ENCODE results near the gene DNAJB12. TPM values are rescaled to one million over a fixed set of nuclear protein-coding genes. Genes with fewer than 3 reads are reported as not detected.

Gene DNAJB12
- total and polyA plus RNA-seq, 2 donors from 2014 or later, result 32.0 to 37.7 TPM

DNA sequence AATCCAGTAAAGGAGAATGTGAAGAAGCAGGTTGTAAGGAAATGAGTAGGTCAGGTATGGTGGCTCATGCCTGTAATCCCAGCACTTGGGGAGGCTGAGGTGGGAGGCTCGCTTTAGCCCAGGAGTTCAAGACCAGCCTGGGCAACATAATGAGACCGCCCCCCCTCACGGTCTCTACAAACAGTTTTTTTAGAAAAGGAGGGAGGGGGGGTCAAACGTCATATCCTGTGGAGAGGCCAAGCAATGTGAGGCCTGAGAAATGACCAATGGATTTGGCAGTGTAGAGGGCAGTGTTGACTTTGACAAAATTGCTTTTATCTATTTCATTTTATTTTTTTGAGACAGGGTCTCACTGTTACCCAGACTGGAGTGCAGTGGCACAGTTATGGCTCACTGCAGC, 2.3 kb upstream of the DNAJB12 start:
- peaks cover 0 to 15% (median 10%) of the 10 kb centered on the region in 3 donors for H3K4me1 ChIP-seq (ENCODE audit: control insufficient read depth in 2 of 3, insufficient read depth in 2 of 3, low read depth in 1 of 3, low read length in 3 of 3)
- intact Hi-C loops (cut with DNase I), result no loop called here
- no peak overlapping the region for H3K9ac ChIP-seq (ENCODE audit: low read length in 3 of 3)
- no peaks in the 10 kb centered on the region for H3K27me3 ChIP-seq (ENCODE audit: control insufficient read depth, insufficient read depth, low read length)
- no peak overlapping the region for H3K27ac ChIP-seq (ENCODE audit: low read depth in 2 of 2, low read length in 2 of 2)
- TF ChIP-seq, protein P1, sequence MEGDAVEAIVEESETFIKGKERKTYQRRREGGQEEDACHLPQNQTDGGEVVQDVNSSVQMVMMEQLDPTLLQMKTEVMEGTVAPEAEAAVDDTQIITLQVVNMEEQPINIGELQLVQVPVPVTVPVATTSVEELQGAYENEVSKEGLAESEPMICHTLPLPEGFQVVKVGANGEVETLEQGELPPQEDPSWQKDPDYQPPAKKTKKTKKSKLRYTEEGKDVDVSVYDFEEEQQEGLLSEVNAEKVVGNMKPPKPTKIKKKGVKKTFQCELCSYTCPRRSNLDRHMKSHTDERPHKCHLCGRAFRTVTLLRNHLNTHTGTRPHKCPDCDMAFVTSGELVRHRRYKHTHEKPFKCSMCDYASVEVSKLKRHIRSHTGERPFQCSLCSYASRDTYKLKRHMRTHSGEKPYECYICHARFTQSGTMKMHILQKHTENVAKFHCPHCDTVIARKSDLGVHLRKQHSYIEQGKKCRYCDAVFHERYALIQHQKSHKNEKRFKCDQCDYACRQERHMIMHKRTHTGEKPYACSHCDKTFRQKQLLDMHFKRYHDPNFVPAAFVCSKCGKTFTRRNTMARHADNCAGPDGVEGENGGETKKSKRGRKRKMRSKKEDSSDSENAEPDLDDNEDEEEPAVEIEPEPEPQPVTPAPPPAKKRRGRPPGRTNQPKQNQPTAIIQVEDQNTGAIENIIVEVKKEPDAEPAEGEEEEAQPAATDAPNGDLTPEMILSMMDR (IDR thresholded peaks at IDR 0.05; ENCODE audit: borderline replicate concordance, extremely low read depth, insufficient read depth), result no peak
- FAIRE-seq, result no peak
- no peak overlapping the region for H3K4me3 ChIP-seq (ENCODE audit: low read length in 3 of 3)
- H3K9me3 ChIP-seq (ENCODE audit: control insufficient read depth in 2 of 3, insufficient read depth in 1 of 3, low read length in 3 of 3), result no peaks in the 10 kb centered on the region
- no peak for DNase-seq
- no peaks in the 10 kb centered on the region for H3K36me3 ChIP-seq (ENCODE audit: control insufficient read depth in 2 of 3, insufficient read depth in 3 of 3, low read length in 3 of 3)

DNA sequence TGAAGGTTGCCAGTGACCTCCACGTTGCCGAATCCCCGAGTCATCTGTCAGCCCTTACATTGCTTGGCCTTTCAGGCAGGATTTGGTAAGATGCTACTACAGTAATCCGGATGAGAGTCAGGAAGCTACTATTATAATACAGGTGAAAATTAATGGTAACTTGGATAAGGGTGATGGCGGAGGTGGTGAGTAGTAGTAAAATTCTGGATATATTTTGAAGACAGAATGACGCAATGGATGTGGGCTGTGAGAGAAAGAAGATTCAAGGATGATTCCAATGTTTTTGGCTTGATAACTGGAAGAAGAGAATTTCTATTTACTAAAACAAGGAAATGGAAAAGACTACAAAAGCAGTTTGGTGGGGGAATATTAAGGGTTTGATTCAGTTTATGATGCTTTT, 1.4 kb upstream of the DNAJB12 start:
- Histone ChIP-seq H3K27me3 (ENCODE audit: control insufficient read depth, insufficient read depth, low read length) (no peaks in the 10 kb centered on the region), H3K36me3 (ENCODE audit: control insufficient read depth in 2 of 3, insufficient read depth in 3 of 3, low read length in 3 of 3) (peaks cover 0 to under 1% (median 0%) of the 10 kb centered on the region in 3 donors), H3K27ac (ENCODE audit: low read depth in 2 of 2, low read length in 2 of 2) (no peak overlapping the region), H3K4me3 (ENCODE audit: low read length in 3 of 3) (no peak overlapping the region), H3K9me3 (ENCODE audit: control insufficient read depth in 2 of 3, insufficient read depth in 1 of 3, low read length in 3 of 3) (no peaks in the 10 kb centered on the region), H3K4me1 (ENCODE audit: control insufficient read depth in 2 of 3, insufficient read depth in 2 of 3, low read depth in 1 of 3, low read length in 3 of 3) (peaks cover 0 to 23% (median 18%) of the 10 kb centered on the region in 3 donors), H3K9ac (ENCODE audit: low read length in 3 of 3) (no peak overlapping the region)
- intact Hi-C loops (cut with DNase I), result no loop called here
- no peak for DNase-seq
- TF ChIP-seq, protein P1 (IDR thresholded peaks at IDR 0.05; ENCODE audit: borderline replicate concordance, extremely low read depth, insufficient read depth), result no peak
- no peak for FAIRE-seq

DNA sequence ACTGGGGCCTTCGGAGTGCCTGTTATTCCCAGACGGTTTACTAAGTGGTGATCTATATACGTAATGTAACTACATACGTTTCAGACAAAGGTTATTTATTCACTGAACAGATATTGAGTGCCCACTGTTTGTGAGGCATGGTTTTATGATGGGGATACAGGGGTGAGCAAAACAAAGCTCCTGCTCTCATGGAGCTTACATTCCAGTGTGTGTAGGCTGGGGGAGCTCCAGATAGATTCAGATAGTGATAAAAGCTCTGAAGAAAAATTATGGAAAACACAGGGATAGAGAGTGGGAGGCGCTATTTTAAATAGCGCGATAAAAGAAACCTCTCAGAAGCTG, 466 bp upstream of the DNAJB12 start:
- Histone ChIP-seq H3K4me3 (ENCODE audit: low read length in 3 of 3) (peak overlapping the region; percentile 95 to 97 (median 96)), H3K27me3 (ENCODE audit: control insufficient read depth, insufficient read depth, low read length) (no peaks in the 10 kb centered on the region), H3K27ac (ENCODE audit: low read depth in 2 of 2, low read length in 2 of 2) (peak overlapping the region; percentile 99), H3K9me3 (ENCODE audit: control insufficient read depth in 2 of 3, insufficient read depth in 1 of 3, low read length in 3 of 3) (no peaks in the 10 kb centered on the region), H3K36me3 (ENCODE audit: control insufficient read depth in 2 of 3, insufficient read depth in 3 of 3, low read length in 3 of 3) (peaks cover 0 to 10% (median 0%) of the 10 kb centered on the region in 3 donors), H3K4me1 (ENCODE audit: control insufficient read depth in 2 of 3, insufficient read depth in 2 of 3, low read depth in 1 of 3, low read length in 3 of 3) (peaks cover 0 to 24% (median 18%) of the 10 kb centered on the region in 3 donors), H3K9ac (ENCODE audit: low read length in 3 of 3) (peak overlapping the region in 2 of 3 donors; percentile 96 to 98)
- no peak for DNase-seq
- intact Hi-C loops (cut with DNase I), result no loop called here
- no peak for FAIRE-seq
- TF ChIP-seq, protein P1 (IDR thresholded peaks at IDR 0.05; ENCODE audit: borderline replicate concordance, extremely low read depth, insufficient read depth), result no peak

DNA sequence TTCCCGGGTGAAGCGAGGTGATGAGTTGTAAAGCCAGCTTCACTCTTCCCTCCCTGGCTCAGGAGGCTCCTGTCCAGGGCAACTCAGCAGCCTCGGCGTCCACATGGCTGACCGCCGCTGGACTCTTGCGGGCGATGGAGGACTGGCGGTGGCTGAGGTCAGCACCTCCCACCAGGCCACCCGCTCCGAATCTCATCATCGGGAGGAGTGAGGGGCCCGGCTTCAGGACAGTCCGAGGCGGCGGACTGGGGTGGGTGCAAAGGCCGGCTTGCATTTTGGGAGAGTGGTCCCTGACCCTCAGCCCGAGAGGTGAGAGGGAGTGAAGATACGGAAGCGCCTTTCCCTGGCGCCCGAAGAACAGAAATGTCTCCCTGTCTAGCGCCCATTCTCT, 759 bp downstream of the DNAJB12 start:
- H3K36me3 ChIP-seq (ENCODE audit: control insufficient read depth in 2 of 3, insufficient read depth in 3 of 3, low read length in 3 of 3), result peaks cover 0 to 13% (median 0%) of the 10 kb centered on the region in 3 donors
- no peaks in the 10 kb centered on the region for H3K9me3 ChIP-seq (ENCODE audit: control insufficient read depth in 2 of 3, insufficient read depth in 1 of 3, low read length in 3 of 3)
- peak overlapping the region; percentile 78 to 98 (median 96) for H3K9ac ChIP-seq (ENCODE audit: low read length in 3 of 3)
- TF ChIP-seq, protein P1 (IDR thresholded peaks at IDR 0.05; ENCODE audit: borderline replicate concordance, extremely low read depth, insufficient read depth), result no peak
- peaks cover 0 to 24% (median 18%) of the 10 kb centered on the region in 3 donors for H3K4me1 ChIP-seq (ENCODE audit: control insufficient read depth in 2 of 3, insufficient read depth in 2 of 3, low read depth in 1 of 3, low read length in 3 of 3)
- peak overlapping the region; percentile 99 for H3K27ac ChIP-seq (ENCODE audit: low read depth in 2 of 2, low read length in 2 of 2)
- intact Hi-C loops (cut with DNase I), result no loop called here
- peak in 3 of 5 donors; percentile 19 to 83 (median 75) for DNase-seq
- H3K27me3 ChIP-seq (ENCODE audit: control insufficient read depth, insufficient read depth, low read length), result no peaks in the 10 kb centered on the region
- H3K4me3 ChIP-seq (ENCODE audit: low read length in 3 of 3), result peak overlapping the region; percentile 95 to 97 (median 96)
- no peak for FAIRE-seq

All from kidney (tissue), 14 donors.